Activated CD8-positive, alpha-beta memory T cell treated with anti-CD3 and anti-CD28 coated beads, Interleukin-2, amount 50 U/mL, for 1 hour (primary cell): ENCODE results near the gene CLEC17A.
"Not testable (repeated sequence)": the region's sequence is repeated elsewhere in the genome, so short reads cannot be mapped to it uniquely, and the experiment has no call there.

Experiments
- DNase-seq: peaks from one replicate; pipeline ENCODE4 v3.0.0-alpha.2; 2020; ENCODE audit errors: extremely low read depth

The CLEC17A gene

GRCh38 chr19:14582894-14583340, at the start of gene CLEC17A:
Gene CLEC17A (plus strand): TSS chr19:14583084. CDS start chr19:14583161, 77 bp downstream.
- no peak for DNase-seq

DNA sequence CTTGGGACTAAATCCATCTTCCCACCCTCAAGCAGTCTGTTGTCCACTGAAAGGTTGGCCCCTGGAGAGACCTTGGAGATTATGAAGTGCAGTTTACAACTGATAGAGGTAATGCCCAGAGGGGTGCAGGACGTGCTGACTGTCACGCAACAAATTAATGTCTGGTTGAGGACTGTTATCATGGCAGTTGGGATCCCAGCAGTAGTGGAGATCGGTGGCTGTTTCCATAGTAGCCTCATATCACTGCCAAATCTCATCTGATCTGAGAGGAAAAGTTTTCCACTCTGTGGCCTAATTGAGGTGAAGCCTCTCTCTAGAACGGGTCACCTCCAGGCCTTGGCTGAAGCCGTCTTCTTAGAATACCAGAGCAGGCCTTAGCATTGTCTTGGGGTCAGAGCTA, 49.4 kb upstream of the CLEC17A start:
- no peak for DNase-seq

DNA sequence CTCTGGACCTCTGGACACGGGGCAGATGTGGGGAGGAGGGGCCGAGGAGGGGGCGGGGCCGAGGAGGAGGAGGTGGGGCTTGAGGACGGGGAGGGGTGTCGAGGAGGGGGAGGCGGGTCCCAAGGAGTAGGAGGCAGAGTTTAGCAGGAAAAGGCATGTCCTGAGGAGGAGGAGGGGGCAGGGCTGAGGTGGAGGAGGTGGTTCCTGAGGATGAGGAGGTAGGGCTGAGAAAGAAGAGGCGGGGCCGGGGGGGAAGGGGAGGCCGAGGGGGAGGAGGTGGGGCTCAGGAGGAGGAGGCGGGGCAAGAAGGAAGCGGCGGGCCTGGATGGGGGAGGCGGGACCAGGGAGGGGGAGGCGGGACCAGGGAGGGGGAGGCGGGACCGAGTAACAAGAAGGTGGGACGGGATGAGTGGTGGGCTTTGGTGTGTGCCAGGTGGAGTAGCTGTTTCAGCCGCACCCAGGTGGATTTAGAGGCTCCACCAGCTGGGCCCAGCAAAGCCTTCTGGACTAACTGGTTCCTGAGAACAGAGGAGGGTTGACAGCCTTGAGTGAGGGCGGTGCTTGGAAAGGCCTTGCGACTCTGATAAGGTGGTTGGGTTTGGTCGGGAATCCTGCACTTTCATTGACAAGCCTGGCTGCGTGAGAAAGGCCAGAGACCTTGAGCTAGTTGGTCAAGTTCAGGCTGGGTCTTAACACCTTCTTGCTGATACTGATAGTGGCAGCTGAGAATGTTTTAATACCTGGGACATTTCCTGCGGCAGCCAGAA, 45.8 kb upstream of the CLEC17A start:
- no peak for DNase-seq

GRCh38 chr19:14540741-14541525, 42.0 kb upstream of the CLEC17A start:
- DNase-seq: no peak

DNA sequence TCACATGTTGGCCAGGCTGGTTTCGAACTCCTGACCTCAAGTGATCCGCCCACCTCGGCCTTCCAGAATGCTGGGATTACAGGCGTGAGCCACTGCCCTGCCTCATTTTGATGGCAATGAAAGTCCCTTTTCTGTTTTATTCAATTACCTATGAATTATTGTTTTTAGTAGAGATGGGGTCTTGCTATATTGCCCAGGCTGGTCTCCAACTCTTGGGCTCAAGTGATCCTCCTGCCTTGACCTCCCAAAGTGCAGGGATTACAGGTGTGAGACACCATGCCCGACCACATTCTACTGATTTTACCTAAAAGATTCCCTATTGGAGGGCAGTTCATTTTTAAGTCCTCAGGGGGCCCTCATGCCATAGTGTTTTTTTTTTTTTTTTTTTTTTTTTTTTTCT, 40.9 kb upstream of the CLEC17A start:
- not testable (repeated sequence) for DNase-seq

DNA sequence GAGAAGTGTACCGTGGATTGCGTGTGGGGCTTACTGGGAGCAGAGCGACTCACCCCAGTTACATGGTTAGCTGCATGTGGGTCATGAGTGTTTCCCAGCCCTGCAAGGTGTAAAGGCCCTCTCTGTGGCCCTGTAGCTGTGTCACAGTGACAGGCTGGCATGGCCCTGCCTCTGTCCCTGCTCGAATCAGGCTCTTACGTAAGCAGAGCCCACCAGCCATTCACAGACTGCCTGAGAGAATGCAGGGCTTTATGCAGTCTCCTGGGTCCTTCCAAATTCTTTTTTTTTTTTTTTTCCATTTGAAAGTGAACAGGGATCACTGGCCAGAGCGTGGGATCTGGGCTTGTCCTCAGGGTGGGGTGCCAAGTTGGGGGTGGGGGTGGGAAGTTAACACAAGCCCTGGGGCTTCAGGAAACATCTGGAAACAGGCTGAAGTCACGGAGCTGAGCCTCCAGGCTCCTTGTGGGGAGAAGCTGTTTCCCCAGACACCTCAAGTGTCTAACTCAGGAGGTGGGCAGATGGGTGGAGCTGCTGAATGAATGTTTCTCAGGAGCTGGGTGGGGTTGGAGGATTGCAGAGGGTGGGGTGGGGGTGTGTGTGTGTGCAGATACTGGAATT, 40.1 kb upstream of the CLEC17A start:
- no peak for DNase-seq

GRCh38 chr19:14544047-14544446, 38.8 kb upstream of the CLEC17A start:
- DNase-seq: no peak

DNA sequence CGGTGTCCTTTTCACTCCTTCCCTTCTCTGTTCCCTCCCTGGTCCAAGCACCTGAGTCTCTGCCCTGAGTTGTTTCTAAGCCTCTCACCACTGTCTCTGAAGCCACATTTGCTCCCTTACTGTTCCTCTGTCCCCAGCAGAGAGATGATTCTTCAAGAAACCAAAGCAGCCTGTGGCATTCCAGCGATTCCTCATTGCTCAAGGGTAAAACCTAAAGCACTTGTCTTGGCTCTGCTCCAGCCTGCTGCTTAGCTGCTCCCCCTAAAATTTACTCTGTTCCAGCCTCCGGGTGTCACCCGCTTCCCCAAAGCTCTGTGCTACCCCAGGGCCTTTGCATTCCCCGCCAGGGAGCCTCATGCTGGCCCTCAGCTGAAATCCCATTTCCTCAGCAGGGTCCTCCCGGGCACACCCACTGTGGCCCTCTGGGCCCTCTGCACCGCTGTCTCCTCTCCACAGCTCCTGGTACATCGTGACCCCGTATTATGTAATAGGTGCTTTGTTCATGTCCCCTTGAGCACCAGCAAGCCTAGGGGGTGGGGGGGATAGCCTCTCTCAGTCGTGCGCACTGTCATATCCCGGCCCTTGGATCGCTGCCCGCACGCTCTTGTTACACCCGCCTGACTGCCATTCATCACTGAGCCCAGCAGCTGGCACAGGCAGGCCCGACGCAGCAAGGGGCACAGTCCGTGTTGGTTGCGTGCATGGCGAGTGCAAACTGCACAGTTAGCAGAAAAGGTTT, 37.7 kb upstream of the CLEC17A start:
- no peak for DNase-seq

DNA sequence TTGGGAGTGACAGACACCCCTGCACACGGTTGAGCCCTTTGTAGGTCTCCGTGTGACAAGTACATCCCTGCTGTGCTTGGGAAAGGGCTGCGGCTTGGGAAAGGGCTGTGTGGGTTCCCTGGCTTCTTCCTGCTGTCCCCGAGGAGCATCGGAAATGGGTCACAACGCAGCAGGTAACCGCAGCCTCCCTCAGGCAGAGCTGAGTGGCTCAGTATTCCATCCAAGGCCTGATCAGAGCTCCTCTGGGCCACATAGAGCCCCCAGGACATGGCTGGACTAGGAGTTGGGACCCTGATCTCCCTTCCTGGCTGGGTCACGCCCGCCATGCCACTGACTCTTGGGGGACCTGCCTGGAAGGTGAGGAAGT, 37.2 kb upstream of the CLEC17A start:
- no peak for DNase-seq

GRCh38 chr19:14550201-14550754, 32.6 kb upstream of the CLEC17A start:
- DNase-seq: no peak

DNA sequence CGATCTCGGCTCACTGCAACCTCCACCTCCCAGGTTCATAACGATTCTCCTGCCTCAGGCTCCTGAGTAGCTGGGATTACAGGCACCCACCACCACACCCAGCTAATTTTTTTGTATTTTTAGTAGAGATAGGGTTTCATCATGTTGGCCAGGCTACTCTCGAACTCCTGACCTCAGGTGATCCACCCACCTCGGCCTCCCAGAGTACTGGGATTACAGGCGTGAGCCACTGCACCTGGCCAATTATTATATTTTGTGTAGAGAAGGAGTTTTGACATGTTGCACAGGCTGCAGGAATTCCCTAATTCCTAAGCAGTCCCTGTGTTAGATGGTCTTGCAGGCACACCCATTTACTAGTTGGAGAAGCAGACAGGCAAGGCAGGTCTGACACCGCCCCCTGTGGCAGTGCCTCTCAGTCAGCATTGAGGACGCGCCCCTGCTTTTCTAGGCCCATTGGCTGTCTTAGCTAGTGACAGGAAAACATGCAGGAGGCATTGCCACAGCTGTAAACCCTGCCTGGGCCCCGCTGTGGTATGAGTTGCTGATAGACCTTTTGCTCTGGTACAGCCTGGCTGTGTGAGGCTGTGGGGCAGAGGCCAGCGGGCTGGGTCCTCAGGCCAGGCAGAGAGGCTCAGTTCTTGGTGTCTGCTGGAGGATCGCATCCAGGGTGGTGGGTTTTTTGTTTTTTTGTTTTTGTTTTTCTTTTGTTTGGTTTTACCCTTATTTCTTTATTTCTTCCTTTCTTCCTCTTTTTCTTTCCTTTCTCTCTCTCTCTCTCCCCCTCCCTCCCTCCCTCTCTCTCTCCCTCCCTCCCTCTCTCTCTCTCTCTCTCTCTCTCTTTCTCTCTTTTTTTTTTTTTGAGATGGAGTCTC, 31.5 kb upstream of the CLEC17A start:
- peak; percentile 68 for DNase-seq

DNA sequence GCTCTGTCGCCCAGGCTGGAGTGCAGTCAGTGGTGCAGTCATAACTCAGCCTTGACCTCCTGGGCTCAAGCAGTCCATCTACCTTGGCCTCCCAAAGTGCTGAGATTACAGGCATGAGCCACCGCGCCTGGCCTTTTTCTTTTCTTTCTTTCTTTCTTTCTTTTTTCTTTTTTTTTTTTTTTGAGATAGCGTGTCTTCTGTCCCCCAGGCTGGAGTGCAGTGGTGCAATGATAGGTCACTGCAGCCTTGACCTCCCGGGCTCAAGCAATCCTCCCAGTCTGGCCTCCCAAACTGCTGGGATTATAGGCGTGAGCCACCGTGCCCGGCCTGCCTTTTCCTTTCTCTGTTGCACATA, 30.9 kb upstream of the CLEC17A start:
- DNase-seq: not testable (repeated sequence)

- no peak for DNase-seq
Measured at GRCh38 chr19:14553042-14553938, 29.6 kb upstream of the CLEC17A start.

GRCh38 chr19:14553939-14554243, 29.0 kb upstream of the CLEC17A start:
- no peak for DNase-seq

- DNase-seq: no peak
Measured at GRCh38 chr19:14554382-14554812, 28.5 kb upstream of the CLEC17A start.

DNA sequence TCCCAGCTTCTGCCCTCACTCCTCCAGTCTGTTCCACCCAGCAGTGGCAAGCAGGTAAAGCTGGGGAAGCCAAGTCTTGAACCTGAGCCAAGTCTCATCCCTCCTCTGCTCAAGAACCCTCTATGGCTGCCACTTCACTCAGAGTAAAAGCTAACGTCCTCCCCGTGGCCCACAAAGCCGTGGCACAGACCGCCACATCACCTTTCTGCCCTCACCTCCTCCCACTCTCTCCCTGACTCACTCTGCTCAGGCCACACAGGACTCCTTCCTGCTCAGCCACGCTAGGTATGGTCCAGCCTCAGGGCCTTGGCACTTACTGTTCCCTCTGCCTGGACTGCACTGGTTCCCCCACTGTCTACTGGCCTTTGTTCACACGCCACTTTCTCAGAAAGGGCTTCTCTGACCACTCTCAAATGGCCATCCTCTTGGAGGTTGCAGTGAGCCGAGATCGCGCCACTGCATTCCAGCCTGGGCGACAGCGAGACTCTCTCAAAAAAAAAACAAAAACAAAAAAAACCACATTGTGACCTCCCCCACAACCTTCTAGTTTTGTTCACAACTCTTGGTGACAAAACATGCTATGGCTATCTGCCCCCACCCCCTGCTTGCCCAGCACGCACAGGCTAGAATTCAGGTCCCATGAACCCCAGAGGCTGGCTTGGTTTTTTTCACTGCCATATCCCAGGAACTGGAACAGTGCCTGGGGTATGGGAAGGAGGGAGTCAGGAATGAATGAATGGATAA, 26.8 kb upstream of the CLEC17A start:
- no peak for DNase-seq

DNA sequence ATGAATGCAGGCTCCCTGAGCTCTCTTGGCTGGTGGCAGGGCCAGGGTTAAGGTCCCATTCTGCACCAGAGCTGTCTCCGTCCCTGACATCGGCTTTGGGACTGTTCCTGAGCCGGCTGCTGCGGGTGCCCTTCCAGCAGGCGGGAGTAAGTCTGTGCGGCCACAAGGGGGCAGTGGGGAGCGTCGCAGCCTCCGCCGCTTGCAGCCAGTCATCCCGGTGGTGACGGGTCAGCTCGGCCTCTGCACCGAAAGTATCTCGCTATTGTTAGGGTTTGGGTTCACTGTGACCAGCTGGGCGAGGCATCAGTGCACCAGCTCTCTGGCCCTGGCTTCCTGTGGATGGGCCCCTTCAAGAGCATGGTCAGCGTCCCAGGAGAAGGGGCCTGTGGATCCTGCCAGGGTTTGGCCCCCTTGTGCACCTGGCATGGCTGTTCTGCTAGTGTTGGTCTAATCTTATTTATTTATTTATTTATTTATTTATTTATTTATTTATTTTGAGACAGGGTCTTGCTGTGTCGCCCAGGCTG, 26.2 kb upstream of the CLEC17A start:
- no peak for DNase-seq

GRCh38 chr19:14558370-14559066, 24.4 kb upstream of the CLEC17A start:
- DNase-seq: no peak
